DND-41 (cell line): ENCODE measurements around the gene CHKB.
A peak's percentile ranks its signal among the peaks of the same experiment; 100 is the strongest.

Experiments
- ATAC-seq: fragments of 200-7000 bp; cut with Tn5 transposase; 3 replicates; pipeline ENCODE4 v1.9.1; 2021; ENCODE audit warnings: low read depth; ENCODE audit not compliant: insufficient read depth
- DNase-seq: peaks from one replicate; pipeline ENCODE4 v3.0.0-alpha.2; 2020
- H2AFZ ChIP-seq: 2 replicates; pipeline ENCODE4 v1.6.0; 2012; ENCODE audit warnings: low read depth, low read length
- H3K27ac ChIP-seq: 2 replicates; pipeline ENCODE4 v1.5.1; 2012; ENCODE audit warnings: low read length, inconsistent platforms
- H3K27me3 ChIP-seq: fragments of 200-600 bp; sonication (generic); 2 replicates; pipeline ENCODE4 v1.6.0; 2012; ENCODE audit warnings: low read length, mild to moderate bottlenecking, inconsistent platforms; ENCODE audit not compliant: insufficient read depth, poor library complexity
- H3K36me3 ChIP-seq: 2 replicates; pipeline ENCODE4 v1.5.1; 2012; ENCODE audit warnings: low read length, inconsistent platforms; ENCODE audit not compliant: insufficient read depth
- H3K4me1 ChIP-seq: 2 replicates; pipeline ENCODE4 v1.5.1; 2012; ENCODE audit warnings: mild to moderate bottlenecking, low read length; ENCODE audit not compliant: insufficient read depth
- H3K4me2 ChIP-seq: 2 replicates; pipeline ENCODE4 v1.6.0; 2012; ENCODE audit warnings: mild to moderate bottlenecking, moderate library complexity, low read length, inconsistent platforms; ENCODE audit not compliant: insufficient read depth
- H3K4me3 ChIP-seq, 2 experiments: fragments of 200-600 bp in 1 of 2; shearing (Covaris generic) in 1 of 2; 2 replicates each; pipeline ENCODE4 v1.5.1; 2012 to 2016; ENCODE audit warnings: inconsistent platforms in 2 of 2, low read length in 2 of 2, mild to moderate bottlenecking in 2 of 2, low read depth in 1 of 2, moderate library complexity in 1 of 2
- H3K79me2 ChIP-seq: 2 replicates; pipeline ENCODE4 v1.6.0; 2012; ENCODE audit warnings: low read length, inconsistent platforms; ENCODE audit not compliant: insufficient read depth
- H3K9ac ChIP-seq: 2 replicates; pipeline ENCODE4 v1.6.0; 2012; ENCODE audit warnings: low read depth, mild to moderate bottlenecking, inconsistent platforms, low read length, moderate library complexity
- H3K9me3 ChIP-seq: 2 replicates; pipeline ENCODE4 v1.5.1; 2012; ENCODE audit warnings: low read length, moderate library complexity, mild to moderate bottlenecking, inconsistent platforms; ENCODE audit not compliant: insufficient read depth, severe bottlenecking
- H4K20me1 ChIP-seq: 2 replicates; pipeline ENCODE4 v1.6.0; 2012; ENCODE audit warnings: low read length; ENCODE audit not compliant: insufficient read depth
- EZH2 ChIP-seq: IDR thresholded peaks from 3 replicates; pipeline ENCODE4 v1.6.1; 2012; ENCODE audit warnings: borderline replicate concordance, low read depth, mild to moderate bottlenecking, moderate library complexity, low read length, inconsistent platforms; ENCODE audit not compliant: severe bottlenecking
- TF ChIP-seq, protein P1 (sequence below): IDR thresholded peaks from 2 replicates; pipeline ENCODE4 v1.5.1; 2012; ENCODE audit warnings: borderline replicate concordance, low read length, moderate library complexity, mild to moderate bottlenecking; ENCODE audit not compliant: poor library complexity, severe bottlenecking; ENCODE audit errors: extremely low read depth

The CHKB gene

GRCh38 chr22:50584106-50585096 lies 1.8 kb upstream of the CHKB start:
- DNase-seq (no peak), ATAC-seq (no peak)
- H3K79me2 ChIP-seq, result peaks cover 24% of the 10 kb centered on the region
- no peak overlapping the region for H2AFZ ChIP-seq
- peaks cover 30% of the 10 kb centered on the region for H3K4me1 ChIP-seq
- H3K9ac ChIP-seq, result peak overlapping the region; percentile 100
- H3K9me3 ChIP-seq, result no peaks in the 10 kb centered on the region
- no peak overlapping the region for H3K27ac ChIP-seq
- H3K36me3 ChIP-seq, result peaks cover 24% of the 10 kb centered on the region
- H4K20me1 ChIP-seq, result peaks cover 13% of the 10 kb centered on the region; the same call in 1 of the 2 replicates
- no peaks in the 10 kb centered on the region for H3K27me3 ChIP-seq
- H3K4me2 ChIP-seq, result peak overlapping the region; percentile 89
- TF ChIP-seq EZH2, result no peak
- TF ChIP-seq, protein P1, sequence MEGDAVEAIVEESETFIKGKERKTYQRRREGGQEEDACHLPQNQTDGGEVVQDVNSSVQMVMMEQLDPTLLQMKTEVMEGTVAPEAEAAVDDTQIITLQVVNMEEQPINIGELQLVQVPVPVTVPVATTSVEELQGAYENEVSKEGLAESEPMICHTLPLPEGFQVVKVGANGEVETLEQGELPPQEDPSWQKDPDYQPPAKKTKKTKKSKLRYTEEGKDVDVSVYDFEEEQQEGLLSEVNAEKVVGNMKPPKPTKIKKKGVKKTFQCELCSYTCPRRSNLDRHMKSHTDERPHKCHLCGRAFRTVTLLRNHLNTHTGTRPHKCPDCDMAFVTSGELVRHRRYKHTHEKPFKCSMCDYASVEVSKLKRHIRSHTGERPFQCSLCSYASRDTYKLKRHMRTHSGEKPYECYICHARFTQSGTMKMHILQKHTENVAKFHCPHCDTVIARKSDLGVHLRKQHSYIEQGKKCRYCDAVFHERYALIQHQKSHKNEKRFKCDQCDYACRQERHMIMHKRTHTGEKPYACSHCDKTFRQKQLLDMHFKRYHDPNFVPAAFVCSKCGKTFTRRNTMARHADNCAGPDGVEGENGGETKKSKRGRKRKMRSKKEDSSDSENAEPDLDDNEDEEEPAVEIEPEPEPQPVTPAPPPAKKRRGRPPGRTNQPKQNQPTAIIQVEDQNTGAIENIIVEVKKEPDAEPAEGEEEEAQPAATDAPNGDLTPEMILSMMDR, result no peak
- H3K4me3 ChIP-seq, result peak overlapping the region in 1 of 2 experiments; percentile 91; a peak in 2 of 4 replicates

GRCh38 chr22:50583294-50583861 lies 729 bp upstream of the CHKB start:
- Histone ChIP-seq H3K4me1 (peaks cover 30% of the 10 kb centered on the region), H3K36me3 (peaks cover 34% of the 10 kb centered on the region), H3K27ac (peak overlapping the region; percentile 73), H3K9me3 (no peaks in the 10 kb centered on the region), H3K9ac (peak overlapping the region; percentile 100), H3K4me2 (peak overlapping the region; percentile 89), H3K79me2 (peaks cover 24% of the 10 kb centered on the region), H3K4me3 (peak overlapping the region; percentile 83 to 91), H4K20me1 (peaks cover 13% of the 10 kb centered on the region; the same call in 1 of the 2 replicates), H3K27me3 (no peaks in the 10 kb centered on the region), H2AFZ (peak overlapping the region; percentile 74)
- ATAC-seq (peak; percentile 27), DNase-seq (no peak)
- TF ChIP-seq, protein P1, result no peak
- TF ChIP-seq EZH2, result no peak

GRCh38 chr22:50581950-50582492 lies 628 bp downstream of the CHKB start:
- H3K36me3 ChIP-seq, result peaks cover 43% of the 10 kb centered on the region
- peak overlapping the region; percentile 99 for H2AFZ ChIP-seq
- peak overlapping the region; percentile 100 for H3K9ac ChIP-seq
- peak overlapping the region; percentile 71 for H3K4me2 ChIP-seq
- ATAC-seq (no peak; the same call in 2 of the 3 replicates), DNase-seq (no peak)
- H3K4me1 ChIP-seq, result peaks cover 30% of the 10 kb centered on the region
- peaks cover 16% of the 10 kb centered on the region; the same call in 1 of the 2 replicates for H4K20me1 ChIP-seq
- TF ChIP-seq, protein P1, result no peak
- TF ChIP-seq EZH2, result no peak
- H3K9me3 ChIP-seq, result no peaks in the 10 kb centered on the region
- H3K27ac ChIP-seq, result peak overlapping the region; percentile 100
- peak overlapping the region; percentile 68 to 91; a peak in 3 of 4 replicates for H3K4me3 ChIP-seq
- no peaks in the 10 kb centered on the region for H3K27me3 ChIP-seq
- peaks cover 24% of the 10 kb centered on the region for H3K79me2 ChIP-seq
